Nephron progenitor cell (in vitro differentiated cells): ENCODE results near the gene EMC9.

ENCODE experiments used
- DNase-seq: peaks from one replicate; pipeline ENCODE4 v3.0.0; 2021
- H3K27ac Mint-ChIP-seq: 2 replicates; pipeline ENCODE4 v1.8.0; 2021; ENCODE audit warnings: mild to moderate bottlenecking, moderate library complexity, mixed read lengths
- H3K27me3 Mint-ChIP-seq: 2 replicates; pipeline ENCODE4 v1.8.0; 2021; ENCODE audit warnings: mild to moderate bottlenecking, low read depth, mixed read lengths; ENCODE audit not compliant: poor library complexity
- H3K36me3 Mint-ChIP-seq: 2 replicates; pipeline ENCODE4 v1.8.0; 2021; ENCODE audit warnings: low read depth, mixed read lengths
- H3K4me1 Mint-ChIP-seq: 2 replicates; pipeline ENCODE4 v1.8.0; 2021; ENCODE audit warnings: mixed read lengths
- H3K4me3 Mint-ChIP-seq: 2 replicates; pipeline ENCODE4 v1.8.0; 2021; ENCODE audit warnings: mild to moderate bottlenecking, moderate library complexity, mixed read lengths
- H3K9me3 Mint-ChIP-seq: 2 replicates; pipeline ENCODE4 v1.8.0; 2021; ENCODE audit warnings: mild to moderate bottlenecking, moderate library complexity, mixed read lengths
- TF ChIP-seq, protein P1 (sequence below): fragments of 200-600 bp; sonication (generic); IDR thresholded peaks from 2 replicates; pipeline ENCODE4 v1.5.0; 2021; ENCODE audit warnings: antibody characterized with exemption

The EMC9 gene

DNA sequence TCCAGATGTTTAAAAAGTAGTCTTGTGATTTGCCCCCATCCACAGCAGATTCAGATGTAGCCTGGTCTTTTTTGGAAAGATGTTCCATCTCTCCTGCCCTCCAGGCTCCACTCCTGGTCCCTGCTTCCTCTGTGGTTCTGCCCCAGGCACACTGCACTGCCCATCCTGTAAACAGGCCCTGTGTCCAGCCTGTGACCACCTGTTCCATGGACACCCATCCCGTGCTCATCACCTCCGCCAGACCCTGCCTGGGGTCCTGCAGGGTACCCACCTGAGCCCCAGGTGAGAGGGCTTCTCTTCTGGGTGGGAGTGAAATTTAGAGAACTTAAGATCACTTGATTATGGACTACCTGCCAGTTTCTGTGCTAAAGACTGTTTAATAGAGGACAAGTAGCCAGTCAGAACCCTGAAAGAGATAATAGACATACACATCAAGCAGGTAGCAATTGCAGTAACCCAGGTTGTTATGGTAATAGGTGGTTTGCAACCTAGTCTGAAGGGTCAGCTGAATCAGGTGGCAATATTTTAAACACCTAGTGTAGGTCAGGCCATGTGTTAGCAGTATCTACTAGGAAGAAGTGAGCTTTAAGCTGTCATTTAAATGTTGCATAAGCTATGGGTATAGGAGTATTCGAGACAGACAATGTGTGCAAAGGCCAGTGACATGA is 8.0 kb upstream of the EMC9 start:
- Mint-ChIP-seq H3K4me3 (peak overlapping the region; percentile 98), H3K27ac (no peak overlapping the region), H3K9me3 (no peaks in the 10 kb centered on the region), H3K36me3 (peaks cover 46% of the 10 kb centered on the region), H3K4me1 (peaks cover 40% of the 10 kb centered on the region), H3K27me3 (no peaks in the 10 kb centered on the region)
- DNase-seq, result no peak
- TF ChIP-seq, protein P1, sequence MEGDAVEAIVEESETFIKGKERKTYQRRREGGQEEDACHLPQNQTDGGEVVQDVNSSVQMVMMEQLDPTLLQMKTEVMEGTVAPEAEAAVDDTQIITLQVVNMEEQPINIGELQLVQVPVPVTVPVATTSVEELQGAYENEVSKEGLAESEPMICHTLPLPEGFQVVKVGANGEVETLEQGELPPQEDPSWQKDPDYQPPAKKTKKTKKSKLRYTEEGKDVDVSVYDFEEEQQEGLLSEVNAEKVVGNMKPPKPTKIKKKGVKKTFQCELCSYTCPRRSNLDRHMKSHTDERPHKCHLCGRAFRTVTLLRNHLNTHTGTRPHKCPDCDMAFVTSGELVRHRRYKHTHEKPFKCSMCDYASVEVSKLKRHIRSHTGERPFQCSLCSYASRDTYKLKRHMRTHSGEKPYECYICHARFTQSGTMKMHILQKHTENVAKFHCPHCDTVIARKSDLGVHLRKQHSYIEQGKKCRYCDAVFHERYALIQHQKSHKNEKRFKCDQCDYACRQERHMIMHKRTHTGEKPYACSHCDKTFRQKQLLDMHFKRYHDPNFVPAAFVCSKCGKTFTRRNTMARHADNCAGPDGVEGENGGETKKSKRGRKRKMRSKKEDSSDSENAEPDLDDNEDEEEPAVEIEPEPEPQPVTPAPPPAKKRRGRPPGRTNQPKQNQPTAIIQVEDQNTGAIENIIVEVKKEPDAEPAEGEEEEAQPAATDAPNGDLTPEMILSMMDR, result no peak

DNA sequence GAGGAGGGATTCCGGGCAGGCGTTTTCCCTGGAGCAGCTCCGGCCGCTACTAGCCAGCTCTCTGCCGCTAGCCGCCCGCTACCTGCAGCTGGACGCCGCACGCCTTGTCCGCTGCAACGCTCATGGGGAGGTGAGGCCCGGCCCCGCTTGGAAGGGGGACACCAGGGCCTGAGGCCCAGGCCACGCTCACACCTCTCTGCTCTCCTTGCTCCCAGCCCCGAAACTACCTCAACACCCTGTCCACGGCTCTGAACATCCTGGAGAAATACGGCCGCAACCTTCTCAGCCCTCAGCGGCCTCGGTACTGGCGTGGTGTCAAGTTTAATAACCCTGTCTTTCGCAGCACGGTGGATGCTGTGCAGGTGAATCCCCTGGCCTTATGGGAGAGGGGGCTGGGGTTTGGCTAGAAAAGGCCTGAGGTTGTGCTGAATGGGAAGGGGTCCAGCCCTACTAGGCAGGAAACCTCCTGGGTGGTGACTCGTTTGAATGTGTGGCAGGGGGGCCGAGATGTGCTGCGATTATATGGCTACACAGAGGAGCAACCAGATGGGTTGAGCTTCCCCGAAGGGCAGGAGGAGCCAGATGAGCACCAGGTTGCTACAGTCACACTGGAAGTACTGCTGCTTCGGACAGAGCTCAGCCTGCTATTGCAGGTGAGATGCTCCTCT is 6.5 kb upstream of the EMC9 start:
- H3K4me3 Mint-ChIP-seq, result peak overlapping the region; percentile 98
- H3K4me1 Mint-ChIP-seq, result peaks cover 43% of the 10 kb centered on the region
- DNase-seq, result no peak
- peaks cover 47% of the 10 kb centered on the region for H3K36me3 Mint-ChIP-seq
- H3K27me3 Mint-ChIP-seq, result no peaks in the 10 kb centered on the region
- no peaks in the 10 kb centered on the region for H3K9me3 Mint-ChIP-seq
- peak overlapping the region; percentile 36 for H3K27ac Mint-ChIP-seq
- TF ChIP-seq, protein P1, result no peak

DNA sequence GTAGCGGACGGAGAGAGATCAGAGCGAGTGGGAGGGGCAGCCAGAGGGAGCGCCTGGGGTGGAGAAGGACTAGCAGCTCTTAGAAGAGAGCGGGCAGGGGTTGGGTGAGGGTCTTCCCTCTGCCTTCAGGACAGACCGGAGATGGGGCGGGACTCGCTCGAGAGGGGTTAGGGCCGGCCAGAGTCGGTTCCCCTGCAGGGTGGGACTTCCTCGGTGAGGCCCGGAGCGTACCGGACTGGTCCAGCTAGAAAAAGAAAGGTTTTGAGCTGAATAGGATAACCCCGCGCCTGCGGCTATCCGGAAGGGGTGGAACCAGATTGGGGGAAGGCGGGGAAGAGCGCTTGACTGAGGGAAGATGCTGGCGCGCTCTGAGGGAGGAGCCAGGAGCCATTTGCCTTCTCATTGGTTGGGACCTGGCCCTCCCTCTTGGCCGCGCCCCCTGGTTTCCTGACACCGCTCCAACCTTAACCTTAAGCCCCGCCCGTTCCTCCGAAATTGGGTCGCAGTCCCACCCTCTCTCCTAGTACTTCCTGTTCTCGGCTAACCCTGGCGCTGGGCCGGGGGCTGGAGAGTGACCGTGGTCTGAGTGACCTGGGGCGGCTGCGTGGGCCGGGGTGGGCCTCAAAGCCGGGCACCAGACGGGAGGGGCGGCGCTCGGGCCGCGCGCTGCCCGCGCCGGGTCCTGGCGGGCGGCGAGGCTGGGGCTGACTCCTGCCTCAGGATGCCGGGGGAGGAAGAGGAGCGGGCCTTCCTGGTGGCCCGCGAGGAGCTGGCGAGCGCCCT is 5.8 kb upstream of the EMC9 start, which contains the start of gene RNF31:
RNF31 (plus strand) TSS at position 521 of the 783 bp plus-strand sequence; CDS start at position 722, 201 bp downstream.
- TF ChIP-seq, protein P1, result no peak
- Mint-ChIP-seq H3K4me1 (peaks cover 47% of the 10 kb centered on the region), H3K36me3 (peaks cover 39% of the 10 kb centered on the region)

DNA sequence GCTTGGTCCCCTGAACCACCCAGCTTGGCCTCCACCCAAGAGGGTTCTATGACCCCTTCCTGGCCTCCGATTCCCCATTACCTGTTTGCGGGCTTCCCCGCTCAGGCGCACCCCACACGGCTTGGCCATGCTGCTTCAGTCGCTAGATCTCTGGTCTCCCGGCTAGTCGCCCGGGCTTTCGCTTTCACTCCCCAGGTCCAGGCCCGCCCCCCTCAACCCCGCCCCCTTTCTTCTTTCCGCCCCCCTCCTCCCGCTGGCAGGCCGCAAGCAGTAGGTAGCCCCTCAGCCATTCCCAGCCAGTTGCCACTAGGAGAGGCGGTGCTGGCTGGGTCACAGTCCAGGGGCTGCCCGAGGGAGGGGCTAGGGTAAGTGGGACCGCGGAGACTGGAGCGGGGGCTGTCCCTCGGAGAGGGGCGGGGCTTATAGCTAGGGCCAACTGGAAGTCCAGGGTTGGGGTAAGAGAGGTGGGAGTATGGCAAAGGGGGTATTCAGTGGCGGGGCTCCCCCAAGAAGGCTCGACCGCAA is 5.1 kb upstream of the EMC9 start, which contains the start of gene PSME2:
PSME2 (minus strand) TSS at position 158 of the 525 bp plus-strand sequence; CDS start at position 129, 29 bp downstream.
- Mint-ChIP-seq H3K9me3 (no peaks in the 10 kb centered on the region), H3K4me1 (peaks cover 51% of the 10 kb centered on the region), H3K36me3 (peaks cover 34% of the 10 kb centered on the region), H3K27ac (peak within 1 kb of the TSS; percentile 93), H3K4me3 (peak within 1 kb of the TSS; percentile 98), H3K27me3 (no peaks in the 10 kb centered on the region)
- TF ChIP-seq, protein P1, result no peak
- peak; percentile 97 for DNase-seq

More for the DNA sequence above, 5.8 kb upstream of the EMC9 start, which contains the start of gene RNF31:
- H3K4me3 Mint-ChIP-seq, result peak within 1 kb of the TSS; percentile 98
- peak within 1 kb of the TSS; percentile 93 for H3K27ac Mint-ChIP-seq
- peak; percentile 97 for DNase-seq
- no peaks in the 10 kb centered on the region for H3K9me3 Mint-ChIP-seq
- H3K27me3 Mint-ChIP-seq, result no peaks in the 10 kb centered on the region

DNA sequence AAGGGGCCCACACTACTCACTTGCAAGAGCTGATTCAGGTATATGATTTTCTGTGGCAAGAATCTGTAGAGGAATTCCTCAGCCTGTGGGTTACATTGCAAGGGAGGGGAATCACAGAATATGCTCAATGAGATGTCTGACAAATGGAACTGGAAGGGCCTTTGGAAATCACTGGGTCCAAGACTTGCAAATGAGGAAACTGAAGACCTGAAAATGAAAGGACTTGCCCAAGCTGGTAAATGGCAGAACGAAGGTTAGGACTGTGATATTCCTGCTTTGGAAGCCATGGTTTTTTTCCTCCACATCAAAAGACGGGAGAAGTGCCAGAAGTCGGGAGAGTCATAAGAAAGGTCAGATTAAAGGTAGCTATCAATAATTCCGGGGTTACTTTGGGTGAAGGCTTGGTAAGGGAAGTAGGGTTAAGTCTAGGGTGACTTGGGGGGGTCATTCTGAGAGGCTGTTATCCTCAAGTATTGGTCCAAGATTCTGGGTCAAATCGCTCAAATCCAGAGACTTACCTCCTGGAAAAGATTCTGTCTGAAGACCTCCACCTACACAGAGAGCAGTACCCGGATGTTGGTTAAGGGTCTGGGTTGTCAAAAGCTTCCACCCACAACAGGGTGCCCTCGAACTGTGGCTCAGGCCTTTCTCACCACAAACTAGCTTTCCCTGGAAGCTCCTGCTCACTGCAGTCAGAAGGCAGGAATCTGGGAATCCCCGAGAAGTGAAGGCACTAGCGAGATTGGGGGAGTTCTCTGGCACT is 4.5 kb upstream of the EMC9 start:
- Mint-ChIP-seq H3K27ac (peak overlapping the region; percentile 80), H3K4me1 (peaks cover 52% of the 10 kb centered on the region), H3K9me3 (no peaks in the 10 kb centered on the region), H3K36me3 (peaks cover 28% of the 10 kb centered on the region), H3K4me3 (peak overlapping the region; percentile 98), H3K27me3 (no peaks in the 10 kb centered on the region)
- TF ChIP-seq, protein P1, result no peak
- DNase-seq, result no peak
